NT2/D1 (cell line): ENCODE data around the gene PLXDC2.

Source experiments
- DNase-seq: peaks from one replicate; pipeline ENCODE4 v3.0.0-alpha.2; 2011; ENCODE audit warnings: low read depth, low spot score
- H3K27me3 ChIP-seq: 2 replicates; pipeline ENCODE4 v1.6.0; 2011; ENCODE audit warnings: mild to moderate bottlenecking; ENCODE audit not compliant: insufficient read length, insufficient read depth
- H3K36me3 ChIP-seq: 2 replicates; pipeline ENCODE4 v1.6.1; 2011; ENCODE audit warnings: mild to moderate bottlenecking, low read length, mixed read lengths; ENCODE audit not compliant: insufficient read depth, insufficient read length
- H3K4me1 ChIP-seq: 2 replicates; pipeline ENCODE4 v1.5.1; 2011; ENCODE audit not compliant: insufficient read depth, insufficient read length
- H3K4me3 ChIP-seq: 2 replicates; pipeline ENCODE4 v1.5.1; 2011; ENCODE audit warnings: low read depth; ENCODE audit not compliant: insufficient read length
- H3K9ac ChIP-seq: 2 replicates; pipeline ENCODE4 v1.6.0; 2011; ENCODE audit warnings: low read depth; ENCODE audit not compliant: insufficient read length
- H3K9me3 ChIP-seq: 2 replicates; pipeline ENCODE4 v1.5.1; 2011; ENCODE audit warnings: mild to moderate bottlenecking, low read length; ENCODE audit not compliant: insufficient read depth
- SUZ12 ChIP-seq: IDR thresholded peaks from 2 replicates; pipeline ENCODE4 v1.6.1; 2011; ENCODE audit not compliant: insufficient read length, insufficient read depth; ENCODE audit errors: extremely low read depth
- YY1 ChIP-seq: IDR thresholded peaks from 2 replicates; pipeline ENCODE4 v1.6.1; 2011; ENCODE audit not compliant: insufficient read length, insufficient read depth
- ZNF274 ChIP-seq: IDR thresholded peaks from 2 replicates; pipeline ENCODE4 v1.6.1; 2011; ENCODE audit warnings: mild to moderate bottlenecking, low read depth, low read length

PLXDC2 gene

DNA sequence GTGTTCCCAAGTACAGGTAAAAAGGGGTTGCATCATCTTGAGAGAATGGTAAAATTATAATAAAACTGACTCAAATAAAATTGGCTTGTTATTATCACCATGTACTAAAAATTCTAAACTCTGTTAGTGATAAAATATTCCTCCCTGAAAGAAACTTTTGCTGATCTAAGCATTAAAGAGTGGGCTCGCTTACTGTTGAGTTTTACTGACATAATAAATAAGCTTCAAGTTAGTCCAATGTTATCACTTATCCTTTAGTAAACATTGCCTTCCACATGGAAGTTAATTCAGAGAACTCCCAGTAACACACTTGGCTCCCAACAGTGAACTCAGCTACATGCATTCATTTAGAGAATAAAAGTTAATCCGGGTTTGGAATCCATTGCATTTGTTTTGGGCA is 456.4 kb downstream of the PLXDC2 start:
- no peak for DNase-seq
- no peaks in the 10 kb centered on the region for H3K4me1 ChIP-seq
- no peak overlapping the region for H3K4me3 ChIP-seq
- H3K27me3 ChIP-seq: no peaks in the 10 kb centered on the region
- no peak for TF ChIP-seq YY1
- no peaks in the 10 kb centered on the region for H3K36me3 ChIP-seq
- no peak overlapping the region for H3K9ac ChIP-seq
- H3K9me3 ChIP-seq: no peaks in the 10 kb centered on the region

- Histone ChIP-seq H3K9me3 (no peaks in the 10 kb centered on the region), H3K9ac (no peak overlapping the region), H3K36me3 (no peaks in the 10 kb centered on the region), H3K4me1 (no peaks in the 10 kb centered on the region), H3K4me3 (no peak overlapping the region), H3K27me3 (no peaks in the 10 kb centered on the region)
- no peak for DNase-seq
- TF ChIP-seq YY1: no peak
- no peak for TF ChIP-seq SUZ12
- TF ChIP-seq ZNF274: no peak
These were observed 458.3 kb downstream of the PLXDC2 start for GRCh38 chr10:20274571-20274970.

DNA sequence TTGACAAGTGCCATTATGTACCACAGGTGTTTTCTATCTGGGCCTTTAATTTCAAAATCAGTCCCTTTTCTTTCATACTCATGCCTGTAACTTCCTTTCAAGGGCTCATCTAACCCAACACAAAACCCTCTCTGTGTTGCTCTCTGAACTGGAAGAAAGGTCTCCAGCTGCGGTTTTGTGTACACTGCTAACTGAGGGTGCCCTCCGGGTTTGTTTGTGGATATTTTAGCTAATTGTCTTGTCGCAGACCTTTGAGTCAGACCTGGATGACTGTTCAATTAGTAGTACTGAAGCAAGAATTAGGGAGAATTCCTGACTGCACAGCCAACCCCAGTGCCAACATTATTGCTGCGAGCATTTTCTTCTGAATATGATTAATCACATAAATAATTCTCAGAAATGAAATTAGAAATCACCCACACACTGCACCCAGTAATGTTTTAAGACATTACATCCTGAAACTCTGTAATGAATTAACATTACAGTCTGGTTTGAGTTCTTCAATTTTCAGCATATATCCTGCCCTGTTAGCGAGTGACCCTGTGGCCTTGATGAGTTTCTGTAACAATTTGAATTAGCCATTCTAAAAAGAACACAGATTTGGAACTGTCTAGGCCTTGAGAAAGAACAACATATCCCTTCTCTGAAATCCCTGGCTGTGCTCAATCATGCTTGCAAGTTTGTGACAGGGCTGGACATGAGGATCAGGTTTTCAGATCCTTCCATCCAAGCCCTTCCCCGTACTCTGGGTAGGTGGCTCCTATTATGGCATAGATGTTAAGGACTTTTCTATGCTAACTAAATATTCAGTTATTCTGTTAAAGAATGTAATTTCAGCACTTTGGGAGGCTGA is 460.1 kb downstream of the PLXDC2 start:
- DNase-seq: no peak
- no peaks in the 10 kb centered on the region for H3K36me3 ChIP-seq
- H3K9ac ChIP-seq: no peak overlapping the region
- no peaks in the 10 kb centered on the region for H3K9me3 ChIP-seq
- H3K4me1 ChIP-seq: no peaks in the 10 kb centered on the region
- TF ChIP-seq SUZ12 (no peak), YY1 (no peak), ZNF274 (no peak)
- H3K27me3 ChIP-seq: no peaks in the 10 kb centered on the region
- H3K4me3 ChIP-seq: no peak overlapping the region

DNA sequence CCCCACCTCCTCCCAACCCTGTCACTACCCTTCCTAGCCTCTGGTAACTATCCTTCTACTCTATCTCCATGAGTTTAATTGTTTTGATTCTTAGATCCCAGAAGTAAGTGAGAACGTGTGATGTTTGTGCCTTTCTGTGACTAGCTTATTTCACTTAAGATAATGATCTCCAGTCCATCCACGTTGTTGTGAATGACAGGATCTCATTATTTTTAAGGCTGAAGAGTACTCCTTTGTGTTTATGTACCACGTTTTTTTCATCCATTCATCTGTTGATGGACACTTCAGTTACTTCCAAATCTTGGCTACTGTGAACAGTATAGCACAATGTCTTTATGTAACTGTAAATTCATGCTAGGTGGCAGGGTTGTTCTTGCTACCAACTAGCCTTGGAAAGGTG is 461.6 kb downstream of the PLXDC2 start:
- Histone ChIP-seq H3K9me3 (no peaks in the 10 kb centered on the region), H3K9ac (no peak overlapping the region), H3K4me1 (no peaks in the 10 kb centered on the region), H3K36me3 (no peaks in the 10 kb centered on the region), H3K27me3 (no peaks in the 10 kb centered on the region), H3K4me3 (no peak overlapping the region)
- DNase-seq: no peak
- TF ChIP-seq SUZ12 (no peak), ZNF274 (no peak), YY1 (no peak)

DNA sequence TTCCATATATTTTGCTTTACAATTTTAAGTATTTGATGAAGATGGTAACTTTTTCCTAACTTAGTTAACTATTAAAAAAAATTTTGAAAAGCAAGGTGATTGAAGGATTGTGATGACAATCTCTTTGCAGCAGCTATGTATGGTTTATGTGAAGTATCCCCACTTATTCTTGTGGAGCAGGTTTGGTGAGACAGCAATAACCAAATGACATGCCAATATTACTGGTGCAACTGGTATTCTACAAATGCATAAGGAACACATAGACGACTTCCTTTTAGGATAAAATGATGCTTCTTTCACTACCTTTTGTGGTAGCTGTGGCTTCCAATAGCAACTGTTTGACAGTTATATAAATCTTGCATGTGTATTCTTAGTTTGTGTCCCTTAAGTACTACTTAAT is 465.3 kb downstream of the PLXDC2 start:
- no peaks in the 10 kb centered on the region for H3K27me3 ChIP-seq
- no peaks in the 10 kb centered on the region for H3K9me3 ChIP-seq
- H3K4me3 ChIP-seq: no peak overlapping the region
- H3K36me3 ChIP-seq: no peaks in the 10 kb centered on the region
- H3K4me1 ChIP-seq: no peaks in the 10 kb centered on the region
- H3K9ac ChIP-seq: no peak overlapping the region
- no peak for DNase-seq
- TF ChIP-seq SUZ12: no peak
- TF ChIP-seq ZNF274: no peak
- TF ChIP-seq YY1: no peak

DNA sequence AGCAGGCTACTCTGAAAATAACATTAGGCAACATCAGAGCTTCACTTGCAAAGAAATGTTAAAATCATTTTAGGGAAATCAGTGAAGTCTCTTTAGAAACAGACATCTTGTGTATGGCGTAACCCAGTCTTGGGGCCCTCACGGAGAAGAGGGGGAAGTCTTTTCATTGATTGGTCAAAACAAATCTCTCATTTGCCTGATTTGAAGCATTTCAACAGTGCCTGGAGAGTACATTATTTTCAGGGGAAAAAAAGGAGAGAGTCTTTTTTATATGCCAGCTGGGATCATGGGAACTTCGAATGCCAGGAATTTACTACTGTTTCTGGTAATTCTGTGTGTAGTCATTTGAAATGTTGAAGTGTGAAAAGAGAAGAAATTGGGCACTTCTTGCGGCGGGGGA is 471.4 kb downstream of the PLXDC2 start:
- Histone ChIP-seq H3K36me3 (no peaks in the 10 kb centered on the region), H3K9me3 (no peaks in the 10 kb centered on the region), H3K4me1 (no peaks in the 10 kb centered on the region), H3K9ac (no peak overlapping the region), H3K4me3 (no peak overlapping the region), H3K27me3 (no peaks in the 10 kb centered on the region)
- no peak for DNase-seq
- TF ChIP-seq YY1: no peak
- no peak for TF ChIP-seq SUZ12
- no peak for TF ChIP-seq ZNF274

GRCh38 chr10:20288060-20288459 is 471.8 kb downstream of the PLXDC2 start:
- Histone ChIP-seq H3K4me3 (no peak overlapping the region), H3K27me3 (no peaks in the 10 kb centered on the region), H3K4me1 (no peaks in the 10 kb centered on the region), H3K9ac (no peak overlapping the region), H3K36me3 (no peaks in the 10 kb centered on the region), H3K9me3 (no peaks in the 10 kb centered on the region)
- TF ChIP-seq YY1 (no peak), ZNF274 (no peak), SUZ12 (no peak)
- no peak for DNase-seq
